ENCODE results near the gene YIF1A.

DNA sequence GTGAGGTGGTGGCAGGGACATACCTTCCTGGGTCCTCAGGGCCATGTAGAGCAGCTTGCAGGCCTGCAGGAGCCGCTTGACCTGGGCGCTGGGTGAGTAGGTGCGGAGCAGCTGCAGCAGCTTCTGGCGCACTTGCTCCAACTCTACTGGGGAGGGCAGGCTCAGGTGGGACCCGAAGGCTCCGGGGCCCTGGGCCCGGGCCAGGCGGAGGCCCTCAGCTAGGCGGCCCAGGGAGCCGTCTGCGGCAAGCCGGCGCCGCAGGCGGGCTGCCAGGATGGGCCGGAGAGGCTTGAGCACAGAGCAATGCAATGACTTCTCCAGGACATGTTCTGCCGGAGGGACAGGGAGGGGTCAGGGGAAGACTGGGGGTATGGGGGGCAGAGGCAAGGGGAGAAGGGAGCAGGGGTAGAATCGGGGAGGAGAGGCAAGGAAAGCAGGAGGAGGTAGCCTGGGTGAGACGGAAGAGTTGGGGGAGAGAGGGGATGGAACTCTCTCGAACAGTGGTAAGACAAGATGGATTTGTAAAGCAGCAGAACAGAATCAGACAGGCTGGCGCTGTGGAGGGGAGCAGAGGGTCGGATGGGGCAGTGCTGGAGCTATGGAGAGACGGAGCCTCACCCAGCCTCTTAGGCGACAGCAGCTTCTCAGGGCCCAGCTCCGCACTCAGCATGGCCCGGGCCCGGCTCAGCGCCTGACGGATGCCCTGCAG lies 45.1 kb upstream of the YIF1A start:
- TF ChIP-seq, protein P1, sequence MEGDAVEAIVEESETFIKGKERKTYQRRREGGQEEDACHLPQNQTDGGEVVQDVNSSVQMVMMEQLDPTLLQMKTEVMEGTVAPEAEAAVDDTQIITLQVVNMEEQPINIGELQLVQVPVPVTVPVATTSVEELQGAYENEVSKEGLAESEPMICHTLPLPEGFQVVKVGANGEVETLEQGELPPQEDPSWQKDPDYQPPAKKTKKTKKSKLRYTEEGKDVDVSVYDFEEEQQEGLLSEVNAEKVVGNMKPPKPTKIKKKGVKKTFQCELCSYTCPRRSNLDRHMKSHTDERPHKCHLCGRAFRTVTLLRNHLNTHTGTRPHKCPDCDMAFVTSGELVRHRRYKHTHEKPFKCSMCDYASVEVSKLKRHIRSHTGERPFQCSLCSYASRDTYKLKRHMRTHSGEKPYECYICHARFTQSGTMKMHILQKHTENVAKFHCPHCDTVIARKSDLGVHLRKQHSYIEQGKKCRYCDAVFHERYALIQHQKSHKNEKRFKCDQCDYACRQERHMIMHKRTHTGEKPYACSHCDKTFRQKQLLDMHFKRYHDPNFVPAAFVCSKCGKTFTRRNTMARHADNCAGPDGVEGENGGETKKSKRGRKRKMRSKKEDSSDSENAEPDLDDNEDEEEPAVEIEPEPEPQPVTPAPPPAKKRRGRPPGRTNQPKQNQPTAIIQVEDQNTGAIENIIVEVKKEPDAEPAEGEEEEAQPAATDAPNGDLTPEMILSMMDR (conservative IDR thresholded peaks at IDR 0.05): no peak
- no peak for TF ChIP-seq EZH2 (IDR thresholded peaks at IDR 0.05; ENCODE audit: low read depth)
